Karpas-422 (cell line): Measurements from ENCODE around the gene HMX1. TPM values are rescaled to one million over a fixed set of nuclear protein-coding genes. Genes with fewer than 3 reads are reported as not detected.

Experiments used
- DNase-seq: peaks from one replicate; pipeline ENCODE4 v3.0.0-alpha.2; 2015
- H2AFZ ChIP-seq: fragments of 200-600 bp; sonication (generic); 2 replicates; pipeline ENCODE4 v1.6.1; 2014; ENCODE audit warnings: antibody characterized with exemption, low read length, mixed read lengths
- H3K27ac ChIP-seq: fragments of 200-600 bp; sonication (generic); 2 replicates; pipeline ENCODE4 v1.5.1; 2014; ENCODE audit warnings: mild to moderate bottlenecking, low read length, moderate library complexity
- H3K27me3 ChIP-seq: fragments of 200-600 bp; sonication (generic); 2 replicates; pipeline ENCODE4 v1.6.1; 2014; ENCODE audit warnings: low read length, mixed read lengths
- H3K36me3 ChIP-seq: fragments of 200-600 bp; sonication (generic); 2 replicates; pipeline ENCODE4 v1.6.1; 2014; ENCODE audit warnings: low read length, mixed read lengths; ENCODE audit not compliant: insufficient read depth
- H3K4me1 ChIP-seq: fragments of 200-600 bp; sonication (generic); 2 replicates; pipeline ENCODE4 v1.6.1; 2014; ENCODE audit warnings: mild to moderate bottlenecking, low read length, mixed read lengths
- H3K4me2 ChIP-seq: fragments of 200-600 bp; sonication (generic); 2 replicates; pipeline ENCODE4 v1.6.1; 2014; ENCODE audit warnings: low read length, low read depth, mild to moderate bottlenecking; ENCODE audit not compliant: poor library complexity, severe bottlenecking
- H3K4me3 ChIP-seq: fragments of 200-600 bp; sonication (generic); 2 replicates; pipeline ENCODE4 v1.5.1; 2014; ENCODE audit warnings: mild to moderate bottlenecking, antibody characterized with exemption, low read length, mixed read lengths
- H3K79me2 ChIP-seq: fragments of 200-600 bp; sonication (generic); 2 replicates; pipeline ENCODE4 v1.6.1; 2014; ENCODE audit warnings: mild to moderate bottlenecking, low read length, mixed read lengths
- H3K9ac ChIP-seq: fragments of 200-600 bp; sonication (generic); 2 replicates; pipeline ENCODE4 v1.6.0; 2014; ENCODE audit warnings: low read length
- H3K9me2 ChIP-seq: fragments of 200-600 bp; sonication (generic), shearing (Covaris generic); replicated peaks from 2 replicates; pipeline ENCODE4 v1.6.0; 2014; ENCODE audit warnings: mild to moderate bottlenecking, low read length, moderate library complexity; ENCODE audit not compliant: insufficient read depth
- H3K9me3 ChIP-seq: fragments of 300-700, 200-600 bp; sonication (generic); 2 replicates; pipeline ENCODE4 v1.6.1; 2014; ENCODE audit warnings: low read length, mixed read lengths
- H4K20me1 ChIP-seq: fragments of 200-600 bp; sonication (generic); 2 replicates; pipeline ENCODE4 v1.6.1; 2014; ENCODE audit warnings: mild to moderate bottlenecking, antibody characterized with exemption, low read length, low read depth; ENCODE audit not compliant: insufficient read depth
- total RNA-seq: library from RNA; depleted of rRNA; stranded (reverse); fragments of >200 nt; shearing (Covaris generic); gene quantifications from 2 replicates; pipeline ENCODE4 v1.2.3, GENCODE V29; 2014; ENCODE audit warnings: low replicate concordance

Gene HMX1
- total RNA-seq, 1 experiment from 2014 or later = not detected

DNA sequence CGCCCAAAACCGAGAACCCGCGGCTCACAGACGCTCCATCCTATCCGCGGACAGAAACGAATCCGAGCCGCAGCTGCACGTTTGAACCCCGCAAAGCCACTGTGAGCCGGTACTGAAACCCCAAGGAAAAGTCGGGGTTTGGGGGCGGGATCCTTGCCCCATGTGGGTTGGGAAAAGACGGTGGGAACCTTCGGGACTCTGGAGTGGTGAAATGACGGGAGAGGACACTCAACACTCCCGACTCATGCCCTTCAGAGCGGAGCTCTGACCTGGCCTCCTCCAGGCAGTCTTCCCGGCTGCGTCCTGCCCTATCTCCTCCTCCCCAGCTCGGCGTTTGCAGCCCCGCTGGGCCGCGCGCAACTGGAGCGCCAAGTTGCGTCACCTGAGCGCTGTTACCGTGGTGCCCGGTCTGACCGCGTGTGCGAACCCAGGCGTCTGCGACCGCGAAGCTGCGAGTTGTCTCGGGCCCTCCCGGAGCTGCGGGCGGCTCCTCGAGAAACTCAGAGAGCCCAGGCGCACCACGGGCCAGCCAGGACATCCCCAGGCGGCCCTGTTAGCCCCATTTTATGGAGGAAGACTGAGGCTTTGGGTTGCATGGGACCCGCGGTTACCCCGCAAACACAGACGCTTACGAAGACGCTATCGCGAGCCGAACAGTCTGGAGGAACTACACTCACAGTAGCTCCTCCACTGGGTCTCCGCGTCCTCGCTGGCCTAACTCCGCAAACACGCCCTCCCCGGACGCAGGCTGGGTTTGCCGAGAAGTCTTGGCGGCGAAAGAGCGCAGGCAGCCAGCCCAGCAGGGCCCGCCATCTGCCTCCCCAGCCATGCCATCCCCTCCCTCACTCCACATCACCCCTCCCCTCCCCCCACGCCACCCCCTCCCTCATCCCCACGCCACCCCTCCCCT lies 20.3 kb upstream of the HMX1 start:
- Histone ChIP-seq H3K27ac (no peak overlapping the region), H3K4me2 (no peak overlapping the region)
- no peak for DNase-seq

DNA sequence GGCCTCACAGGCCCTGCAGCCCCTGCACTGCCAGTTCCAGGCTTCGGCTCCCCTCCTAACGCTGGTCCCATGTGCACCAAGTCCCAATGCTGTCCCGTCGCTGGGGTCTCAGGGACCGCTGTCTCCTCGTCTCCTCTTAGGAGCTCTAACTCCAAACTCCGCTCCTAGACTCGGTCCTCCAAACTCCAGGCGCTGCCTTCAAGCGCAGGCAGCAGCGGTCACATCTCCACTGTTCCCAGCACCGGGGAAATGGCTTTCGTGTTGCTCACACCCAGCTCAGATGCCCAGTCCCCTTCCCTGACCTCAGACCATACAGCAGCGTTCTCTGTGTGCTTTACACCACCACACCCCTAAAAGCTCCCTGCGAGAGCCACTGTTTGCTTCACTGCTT lies 19.6 kb upstream of the HMX1 start:
- H3K27me3 ChIP-seq = no peaks in the 10 kb centered on the region

More for the DNA sequence above, 20.3 kb upstream of the HMX1 start:
- Histone ChIP-seq H3K9ac (no peak overlapping the region), H3K4me3 (no peak overlapping the region), H3K9me3 (peaks cover 1% of the 10 kb centered on the region; the same call in 1 of the 2 replicates), H3K4me1 (no peaks in the 10 kb centered on the region), H4K20me1 (no peaks in the 10 kb centered on the region), H3K79me2 (no peaks in the 10 kb centered on the region), H3K9me2 (no peaks in the 10 kb centered on the region), H3K27me3 (no peaks in the 10 kb centered on the region), H3K36me3 (no peaks in the 10 kb centered on the region), H2AFZ (no peak overlapping the region)

GRCh38 chr4:8888856-8889255 lies 17.2 kb upstream of the HMX1 start:
- H3K27ac ChIP-seq = no peak overlapping the region
- no peak overlapping the region for H3K4me3 ChIP-seq
- H3K9me3 ChIP-seq = peaks cover 4% of the 10 kb centered on the region; the same call in 1 of the 2 replicates
- no peak overlapping the region for H3K9ac ChIP-seq
- no peak for DNase-seq
- H3K4me2 ChIP-seq = no peak overlapping the region
- no peaks in the 10 kb centered on the region for H3K79me2 ChIP-seq
- H3K9me2 ChIP-seq = no peaks in the 10 kb centered on the region
- H2AFZ ChIP-seq = no peak overlapping the region
- no peaks in the 10 kb centered on the region for H3K36me3 ChIP-seq
- H3K27me3 ChIP-seq = no peaks in the 10 kb centered on the region
- no peaks in the 10 kb centered on the region for H4K20me1 ChIP-seq
- H3K4me1 ChIP-seq = no peaks in the 10 kb centered on the region

More for the DNA sequence above, 19.6 kb upstream of the HMX1 start:
- DNase-seq = no peak
- no peaks in the 10 kb centered on the region for H4K20me1 ChIP-seq
- H3K9me2 ChIP-seq = no peaks in the 10 kb centered on the region
- H3K9ac ChIP-seq = no peak overlapping the region
- H3K4me3 ChIP-seq = no peak overlapping the region
- no peaks in the 10 kb centered on the region for H3K4me1 ChIP-seq
- H3K36me3 ChIP-seq = no peaks in the 10 kb centered on the region
- H3K79me2 ChIP-seq = no peaks in the 10 kb centered on the region
- H3K9me3 ChIP-seq = peaks cover 4% of the 10 kb centered on the region; the same call in 1 of the 2 replicates
- no peak overlapping the region for H2AFZ ChIP-seq
- H3K4me2 ChIP-seq = no peak overlapping the region
- no peak overlapping the region for H3K27ac ChIP-seq

- Histone ChIP-seq H3K4me2 (no peak overlapping the region), H3K27me3 (no peaks in the 10 kb centered on the region), H3K79me2 (no peaks in the 10 kb centered on the region), H3K9me3 (peaks cover 4% of the 10 kb centered on the region; the same call in 1 of the 2 replicates), H3K4me3 (no peak overlapping the region), H3K9me2 (no peaks in the 10 kb centered on the region), H3K4me1 (no peaks in the 10 kb centered on the region), H3K9ac (no peak overlapping the region), H4K20me1 (no peaks in the 10 kb centered on the region), H2AFZ (no peak overlapping the region), H3K27ac (no peak overlapping the region), H3K36me3 (no peaks in the 10 kb centered on the region)
- DNase-seq = peak; percentile 54
Observed at GRCh38 chr4:8886612-8887406, 15.2 kb upstream of the HMX1 start.

DNA sequence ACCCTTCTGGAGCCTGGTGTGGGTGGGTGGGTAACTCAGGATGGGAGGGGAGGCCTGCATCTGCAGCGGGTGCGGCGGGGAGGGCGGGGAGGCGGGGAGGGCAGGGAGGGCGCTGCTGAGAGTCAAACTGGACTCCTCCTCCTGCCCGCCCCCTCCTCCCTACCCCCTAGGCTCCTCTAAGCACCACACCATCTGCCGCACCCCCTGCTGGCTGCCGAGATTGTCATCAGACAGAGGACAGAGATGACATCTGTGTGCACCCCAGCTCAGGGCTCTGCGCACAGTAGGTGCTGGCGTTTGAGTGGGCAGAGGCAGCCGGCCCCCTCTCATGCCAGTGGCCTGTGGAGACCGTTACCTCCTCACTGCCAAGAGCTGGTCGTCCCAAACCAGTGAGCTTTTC lies 10.6 kb upstream of the HMX1 start:
- Histone ChIP-seq H2AFZ (no peak overlapping the region), H3K4me3 (no peak overlapping the region), H3K79me2 (no peaks in the 10 kb centered on the region), H4K20me1 (no peaks in the 10 kb centered on the region), H3K27me3 (no peaks in the 10 kb centered on the region), H3K9me3 (peaks cover 4% of the 10 kb centered on the region; the same call in 1 of the 2 replicates), H3K9ac (no peak overlapping the region), H3K4me2 (no peak overlapping the region), H3K4me1 (no peaks in the 10 kb centered on the region), H3K27ac (no peak overlapping the region), H3K36me3 (no peaks in the 10 kb centered on the region), H3K9me2 (no peaks in the 10 kb centered on the region)
- DNase-seq = peak; percentile 77

DNA sequence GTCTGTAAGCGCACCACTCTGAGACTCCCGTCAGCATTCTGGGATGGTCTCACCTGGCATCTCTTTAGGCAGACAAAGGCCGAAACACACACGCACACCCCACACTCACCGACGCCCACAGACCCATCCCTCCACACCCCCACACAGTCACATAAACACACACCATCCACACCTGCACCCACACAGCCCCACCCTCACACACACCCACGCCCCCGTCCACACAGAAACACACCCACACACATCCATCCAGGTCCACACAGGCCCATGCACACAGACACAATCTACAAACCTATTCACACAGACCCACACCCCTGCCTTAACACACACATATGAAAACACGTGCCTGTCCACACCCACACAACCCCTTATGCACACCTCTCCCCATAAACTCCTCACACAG lies 9.2 kb upstream of the HMX1 start:
- no peaks in the 10 kb centered on the region for H3K27me3 ChIP-seq
- H3K36me3 ChIP-seq = no peaks in the 10 kb centered on the region
- no peaks in the 10 kb centered on the region for H3K9me2 ChIP-seq
- no peak overlapping the region for H3K9ac ChIP-seq
- no peak overlapping the region for H3K4me2 ChIP-seq
- H3K4me1 ChIP-seq = no peaks in the 10 kb centered on the region
- no peaks in the 10 kb centered on the region for H4K20me1 ChIP-seq
- no peak overlapping the region for H3K4me3 ChIP-seq
- H3K9me3 ChIP-seq = no peaks in the 10 kb centered on the region
- no peak overlapping the region for H2AFZ ChIP-seq
- no peak for DNase-seq
- no peak overlapping the region for H3K27ac ChIP-seq
- H3K79me2 ChIP-seq = no peaks in the 10 kb centered on the region

DNA sequence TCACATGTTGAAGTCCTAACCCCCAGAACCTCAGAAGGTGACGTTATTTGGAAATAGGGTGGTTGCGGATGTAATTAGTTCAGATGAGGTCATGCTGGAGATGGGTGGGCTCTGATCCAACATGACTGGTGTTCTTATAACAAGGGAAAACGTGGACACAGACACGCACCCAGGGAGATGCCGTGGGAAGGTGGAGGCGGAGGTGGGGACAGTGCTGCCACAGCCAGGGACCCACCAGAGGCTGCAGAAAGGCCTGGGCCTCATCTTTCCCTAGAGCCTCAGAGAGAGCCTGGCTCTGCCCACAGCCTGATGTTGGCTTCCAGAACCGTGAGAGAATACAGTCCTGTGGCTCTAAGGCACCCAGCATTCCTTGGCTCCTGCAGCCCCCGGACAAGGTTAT lies 7.9 kb upstream of the HMX1 start:
- H3K4me3 ChIP-seq = no peak overlapping the region
- no peaks in the 10 kb centered on the region for H4K20me1 ChIP-seq
- no peaks in the 10 kb centered on the region for H3K9me3 ChIP-seq
- no peak overlapping the region for H3K4me2 ChIP-seq
- H3K4me1 ChIP-seq = no peaks in the 10 kb centered on the region
- H3K27me3 ChIP-seq = no peaks in the 10 kb centered on the region
- H2AFZ ChIP-seq = no peak overlapping the region
- no peaks in the 10 kb centered on the region for H3K79me2 ChIP-seq
- no peaks in the 10 kb centered on the region for H3K36me3 ChIP-seq
- no peak overlapping the region for H3K27ac ChIP-seq
- no peak for DNase-seq
- no peak overlapping the region for H3K9ac ChIP-seq
- no peaks in the 10 kb centered on the region for H3K9me2 ChIP-seq

GRCh38 chr4:8878421-8878820 lies 6.8 kb upstream of the HMX1 start:
- DNase-seq = no peak
- Histone ChIP-seq H3K9me3 (no peaks in the 10 kb centered on the region), H3K4me2 (no peak overlapping the region), H2AFZ (no peak overlapping the region), H3K9me2 (no peaks in the 10 kb centered on the region), H3K79me2 (no peaks in the 10 kb centered on the region), H3K27ac (no peak overlapping the region), H3K4me3 (no peak overlapping the region), H3K27me3 (no peaks in the 10 kb centered on the region), H3K9ac (no peak overlapping the region), H4K20me1 (no peaks in the 10 kb centered on the region), H3K4me1 (no peaks in the 10 kb centered on the region), H3K36me3 (no peaks in the 10 kb centered on the region)
